CD4-positive, CD25-positive, alpha-beta regulatory T cell (primary cell): ENCODE results near the gene STYXL1. TPM values are rescaled to one million over a fixed set of nuclear protein-coding genes. Genes with fewer than 3 reads are reported as not detected.

Experiments used
- ATAC-seq, 2 donors: fragments of 150-1000 bp; cut with Tn5 transposase; one replicate each; pipeline ENCODE4 v1.10.0; 2021; ENCODE audit warnings: low read depth in 2 of 2, moderate number of reproducible peaks in 2 of 2, moderate library complexity in 1 of 2
- DNase-seq, 3 donors: peaks; one replicate each; pipeline versions ENCODE4 v3.0.0 to v3.0.0-alpha.2; 2012 to 2022; ENCODE audit warnings: mixed read lengths in 1 of 3
- H3K27ac ChIP-seq: one replicate; pipeline ENCODE4 v1.7.0; 2013; ENCODE audit warnings: mild to moderate bottlenecking, low read length; ENCODE audit not compliant: insufficient read depth, poor library complexity, severe bottlenecking
- H3K27me3 ChIP-seq: one replicate; pipeline ENCODE4 v1.7.0; 2013; ENCODE audit warnings: low read length; ENCODE audit not compliant: control insufficient read depth, insufficient read depth
- H3K36me3 ChIP-seq: one replicate; pipeline ENCODE4 v1.7.0; 2013; ENCODE audit warnings: mild to moderate bottlenecking, low read length, moderate library complexity; ENCODE audit not compliant: control insufficient read depth, insufficient read depth
- H3K4me1 ChIP-seq: 2 replicates; pipeline ENCODE4 v1.7.0; 2013; ENCODE audit warnings: mild to moderate bottlenecking, low read length; ENCODE audit not compliant: insufficient read depth, control insufficient read depth, poor library complexity, severe bottlenecking
- H3K4me3 ChIP-seq: one replicate; pipeline ENCODE4 v1.7.0; 2013; ENCODE audit warnings: low read depth, mild to moderate bottlenecking, low read length, moderate library complexity
- H3K9me3 ChIP-seq, 2 experiments: 1 replicate in 1 of 2; 2 replicates in 1 of 2; pipeline ENCODE4 v1.7.0; 2013; ENCODE audit warnings: low read length in 2 of 2, mild to moderate bottlenecking in 1 of 2, moderate library complexity in 1 of 2; ENCODE audit not compliant: control insufficient read depth in 2 of 2
- H3K27ac Mint-ChIP-seq, 3 donors: one replicate each; pipeline ENCODE4 v1.8.0; 2020 to 2022; ENCODE audit warnings: mild to moderate bottlenecking in 3 of 3, mixed read lengths in 3 of 3, moderate library complexity in 2 of 3
- H3K27me3 Mint-ChIP-seq: one replicate; pipeline ENCODE4 v1.8.0; 2022; ENCODE audit warnings: mild to moderate bottlenecking, mixed read lengths
- H3K36me3 Mint-ChIP-seq: one replicate; pipeline ENCODE4 v1.8.0; 2020; ENCODE audit warnings: mixed read lengths
- H3K4me1 Mint-ChIP-seq, 4 donors: one replicate each; pipeline ENCODE4 v1.8.0; 2020 to 2022; ENCODE audit warnings: mixed read lengths in 4 of 4, mild to moderate bottlenecking in 1 of 4
- H3K4me3 Mint-ChIP-seq, 4 donors: one replicate each; pipeline ENCODE4 v1.8.0; 2020 to 2022; ENCODE audit warnings: mild to moderate bottlenecking in 4 of 4, mixed read lengths in 4 of 4, moderate library complexity in 3 of 4
- H3K9me3 Mint-ChIP-seq, 7 donors: one replicate each; pipeline ENCODE4 v1.8.0; 2020 to 2022; ENCODE audit warnings: mixed read lengths in 7 of 7, mild to moderate bottlenecking in 3 of 7, moderate library complexity in 2 of 7
- polyA plus RNA-seq, 4 donors: library from polyadenylated mRNA; unstranded; fragments of 300-500 nt; fragmentation: Illumina TruSeq; gene quantifications; one replicate each; pipeline ENCODE4 v1.2.3, GENCODE V29; 2021
- total RNA-seq: library from RNA; stranded (reverse); gene quantifications from one replicate; pipeline ENCODE4 v1.2.3, GENCODE V29; 2022

The STYXL1 gene
- total and polyA plus RNA-seq, 5 donors from 2014 or later = 16.8 to 80.8 (median 62.0) TPM

DNA sequence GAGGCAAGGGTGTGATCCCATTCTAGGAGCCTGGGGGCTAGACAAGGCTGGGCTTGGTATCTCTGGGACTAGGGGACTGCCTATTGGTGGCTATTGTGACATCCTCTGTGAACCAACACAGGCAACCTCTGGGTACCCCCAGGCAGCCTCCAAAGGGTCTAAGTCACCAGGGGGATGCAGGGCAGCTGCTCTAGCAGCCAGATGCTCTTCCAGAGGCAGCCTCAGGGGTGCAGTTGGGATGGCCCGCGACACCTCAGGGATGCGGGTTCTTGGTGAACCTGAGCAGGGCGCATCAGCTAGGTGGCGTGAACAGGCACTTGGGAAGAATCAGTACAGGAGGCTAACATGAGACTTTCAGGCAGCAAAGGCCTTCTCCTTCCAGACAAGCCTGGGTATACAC, 51.8 kb downstream of the STYXL1 start:
- H3K27ac ChIP-seq = no peak overlapping the region
- H3K27me3 ChIP-seq = no peaks in the 10 kb centered on the region
- H3K4me3 ChIP-seq = no peak overlapping the region
- H3K4me3 Mint-ChIP-seq = peak overlapping the region; percentile 48 to 86 (median 72)
- H3K36me3 ChIP-seq = peaks cover 3% of the 10 kb centered on the region
- peaks cover 16 to 59% (median 27%) of the 10 kb centered on the region in 4 donors for H3K4me1 Mint-ChIP-seq
- peaks cover 26% of the 10 kb centered on the region for H3K4me1 ChIP-seq
- H3K9me3 ChIP-seq = no peaks in the 10 kb centered on the region
- H3K36me3 Mint-ChIP-seq = peaks cover 4% of the 10 kb centered on the region
- no peak for ATAC-seq
- no peak for DNase-seq
- H3K9me3 Mint-ChIP-seq = peaks cover 0 to 1% (median 0%) of the 10 kb centered on the region in 7 donors
- peak overlapping the region; percentile 8 to 60 (median 38) for H3K27ac Mint-ChIP-seq
- H3K27me3 Mint-ChIP-seq = no peaks in the 10 kb centered on the region

DNA sequence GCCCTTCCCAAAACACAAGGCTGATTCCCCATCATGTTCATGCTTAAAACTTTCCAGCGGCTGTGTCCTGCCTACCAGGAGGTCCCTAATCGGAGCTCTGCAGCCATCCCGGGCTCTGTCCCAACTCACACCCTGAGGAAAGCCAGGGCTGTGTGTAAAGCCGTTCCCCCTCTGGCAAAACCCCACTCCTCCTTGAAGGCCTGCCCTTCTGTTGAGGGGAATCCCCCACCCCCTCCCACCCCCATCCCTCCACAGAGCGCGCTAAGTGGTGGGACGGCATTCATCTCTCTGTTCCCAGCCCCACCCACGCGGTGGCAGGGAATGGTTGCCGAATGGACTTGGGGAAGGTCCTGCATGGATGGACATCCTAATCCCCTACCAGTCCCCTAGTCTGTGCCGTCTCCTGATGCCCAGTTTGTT, 52.7 kb downstream of the STYXL1 start:
- ATAC-seq = no peak
- Histone ChIP-seq H3K4me1 (peaks cover 26% of the 10 kb centered on the region), H3K36me3 (no peaks in the 10 kb centered on the region), H3K27me3 (no peaks in the 10 kb centered on the region), H3K27ac (no peak overlapping the region), H3K9me3 (no peaks in the 10 kb centered on the region), H3K4me3 (peak overlapping the region; percentile 70)
- no peak for DNase-seq
- no peaks in the 10 kb centered on the region for H3K27me3 Mint-ChIP-seq
- H3K4me3 Mint-ChIP-seq = peak overlapping the region; percentile 73 to 86 (median 79)
- H3K27ac Mint-ChIP-seq = peak overlapping the region in 2 of 3 donors; percentile 65 to 86
- H3K9me3 Mint-ChIP-seq = peaks cover 0 to 1% (median 0%) of the 10 kb centered on the region in 7 donors
- H3K4me1 Mint-ChIP-seq = peaks cover 16 to 66% (median 32%) of the 10 kb centered on the region in 4 donors
- H3K36me3 Mint-ChIP-seq = peaks cover 4% of the 10 kb centered on the region

DNA sequence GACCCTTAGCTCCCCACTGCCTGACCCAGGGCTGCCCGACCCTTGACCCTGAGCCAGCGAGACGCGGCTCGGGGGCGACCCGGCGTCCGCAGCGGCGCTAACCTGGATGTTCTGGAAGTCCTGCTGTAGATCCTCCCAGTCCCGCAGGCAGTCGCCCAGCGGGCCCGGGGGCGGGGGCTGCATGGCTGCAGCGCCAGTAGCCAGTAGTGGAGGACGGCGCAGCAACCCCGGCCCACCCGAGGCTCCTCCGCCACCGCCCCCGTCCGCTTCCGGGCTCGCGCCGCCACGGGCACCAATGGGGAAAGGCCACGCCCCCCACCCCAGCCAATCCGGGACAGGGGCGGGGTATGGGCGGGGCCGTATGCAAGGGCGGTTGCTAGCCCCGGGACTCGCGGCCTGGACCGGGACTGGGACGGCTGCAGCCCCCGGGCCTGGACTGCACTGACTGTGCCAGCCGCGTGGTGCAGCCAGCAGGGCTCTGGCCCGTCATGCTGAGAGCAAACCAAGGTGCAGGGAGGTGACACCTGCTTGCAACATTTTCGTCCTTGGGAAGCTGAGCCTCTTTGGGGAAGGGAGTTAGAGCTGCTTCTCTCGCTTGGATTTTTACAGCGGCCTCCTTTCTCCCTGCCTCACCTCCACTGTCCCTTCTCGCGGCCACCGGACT, 53.3 kb downstream of the STYXL1 start, which contains the start of gene TMEM120A:
TSS of gene TMEM120A (minus strand) at position 208 of the 664 bp plus-strand sequence. CDS start at position 183, 25 bp downstream.
- H3K9me3 ChIP-seq = no peaks in the 10 kb centered on the region
- H3K4me3 Mint-ChIP-seq = peak within 1 kb of the TSS; percentile 73 to 87 (median 86)
- peaks cover 7% of the 10 kb centered on the region for H3K36me3 Mint-ChIP-seq
- peak within 1 kb of the TSS; percentile 68 for H3K27ac ChIP-seq
- peak within 1 kb of the TSS; percentile 70 for H3K4me3 ChIP-seq
- H3K4me1 ChIP-seq = peaks cover 26% of the 10 kb centered on the region
- H3K36me3 ChIP-seq = no peaks in the 10 kb centered on the region
- peak within 1 kb of the TSS; percentile 83 to 86 (median 83) for H3K27ac Mint-ChIP-seq
- ATAC-seq (peak; percentile 98 to 99), DNase-seq (peak; percentile 92 to 95 (median 93))
- H3K4me1 Mint-ChIP-seq = peaks cover 16 to 71% (median 34%) of the 10 kb centered on the region in 4 donors
- H3K27me3 ChIP-seq = no peaks in the 10 kb centered on the region
- peaks cover 0 to 1% (median 0%) of the 10 kb centered on the region in 7 donors for H3K9me3 Mint-ChIP-seq
- peaks cover 4% of the 10 kb centered on the region for H3K27me3 Mint-ChIP-seq

DNA sequence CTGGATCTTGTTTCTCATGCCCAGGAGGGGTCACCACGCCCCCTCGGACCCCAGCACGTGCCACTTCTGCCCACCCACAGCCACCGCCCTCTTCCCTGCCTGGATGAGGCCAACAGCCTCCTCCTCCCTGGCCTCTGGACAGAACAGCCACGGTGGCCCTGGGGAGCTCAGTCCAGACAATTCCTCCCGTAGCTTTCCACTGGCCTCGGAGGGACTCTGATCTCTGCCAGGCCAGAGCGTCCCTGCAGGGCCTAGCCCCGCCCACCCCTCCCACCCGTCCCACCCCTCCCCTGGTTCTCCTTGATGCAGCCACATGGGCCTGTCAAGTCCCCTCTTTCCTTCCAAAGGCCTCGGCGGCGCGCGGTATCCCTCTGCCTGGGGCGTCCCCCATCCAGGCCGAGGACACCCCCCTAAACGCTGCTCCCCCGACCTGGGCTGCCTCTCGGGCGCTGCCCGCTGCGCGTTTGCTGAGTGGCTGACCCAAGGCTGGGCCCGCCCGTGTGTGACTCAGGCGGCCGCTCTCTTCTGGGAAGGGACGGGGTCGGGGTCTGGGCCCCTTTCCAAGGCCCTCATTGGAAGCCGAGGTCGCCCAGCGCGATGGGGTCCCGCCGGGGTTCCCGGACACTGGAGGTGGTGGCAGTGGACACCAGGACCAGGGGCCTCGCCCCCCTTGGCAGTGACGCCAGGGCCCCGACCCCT, 54.0 kb downstream of the STYXL1 start:
- Histone ChIP-seq H3K4me1 (peaks cover 26% of the 10 kb centered on the region), H3K27me3 (no peaks in the 10 kb centered on the region), H3K27ac (peak overlapping the region; percentile 68), H3K9me3 (no peaks in the 10 kb centered on the region), H3K36me3 (no peaks in the 10 kb centered on the region), H3K4me3 (no peak overlapping the region)
- Mint-ChIP-seq H3K36me3 (peaks cover 4% of the 10 kb centered on the region), H3K27ac (peak overlapping the region; percentile 20 to 83 (median 83)), H3K4me1 (peaks cover 16 to 70% (median 34%) of the 10 kb centered on the region in 4 donors), H3K9me3 (peaks cover 0 to 1% (median 0%) of the 10 kb centered on the region in 7 donors), H3K4me3 (peak overlapping the region; percentile 66 to 87 (median 82)), H3K27me3 (peaks cover 5% of the 10 kb centered on the region)
- ATAC-seq (no peak), DNase-seq (peak in 2 of 3 donors; percentile 20 to 32)

DNA sequence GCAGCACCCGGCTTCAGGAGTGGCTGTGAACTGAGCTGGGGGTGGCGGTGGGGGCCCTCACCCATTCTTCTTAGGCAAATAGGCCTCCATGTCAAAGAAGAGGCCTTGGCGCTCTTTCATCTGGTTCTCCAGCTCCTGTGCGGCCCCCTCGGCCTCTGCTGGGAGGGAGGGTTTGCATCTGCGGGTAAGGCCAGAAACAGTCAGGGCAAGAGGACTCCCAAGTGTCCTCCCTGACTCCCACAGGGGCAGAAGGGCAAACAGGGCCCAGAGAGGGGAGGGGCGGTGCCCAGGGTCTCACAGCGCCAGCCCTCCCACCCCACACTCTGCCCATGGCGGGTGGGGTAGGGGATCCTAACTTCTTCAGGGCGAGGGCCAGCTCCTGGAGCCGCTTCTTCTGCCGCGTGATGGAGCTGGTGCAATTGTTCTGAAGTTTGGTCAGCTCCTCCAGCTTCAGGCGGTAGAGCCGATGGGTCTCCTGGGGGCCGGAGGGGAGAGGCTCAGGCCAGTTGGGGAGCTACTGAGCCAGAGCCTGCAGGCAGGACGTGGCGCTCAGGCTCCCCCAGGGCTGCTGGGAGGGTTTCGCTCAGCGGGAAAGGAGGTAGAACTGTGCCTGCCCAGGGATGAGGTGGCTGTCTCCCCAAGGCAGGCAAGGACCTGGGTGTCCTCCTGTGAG, 55.6 kb downstream of the STYXL1 start:
- no peak overlapping the region for H3K4me3 ChIP-seq
- peaks cover 20% of the 10 kb centered on the region for H3K4me1 ChIP-seq
- H3K36me3 Mint-ChIP-seq = peaks cover 6% of the 10 kb centered on the region
- H3K27ac ChIP-seq = no peak overlapping the region
- H3K27me3 Mint-ChIP-seq = peaks cover 5% of the 10 kb centered on the region
- peaks cover 5 to 58% (median 22%) of the 10 kb centered on the region in 4 donors for H3K4me1 Mint-ChIP-seq
- no peak overlapping the region for H3K27ac Mint-ChIP-seq
- H3K9me3 Mint-ChIP-seq = no peaks in the 10 kb centered on the region
- H3K4me3 Mint-ChIP-seq = peak overlapping the region; percentile 38 to 87 (median 76)
- H3K36me3 ChIP-seq = peaks cover 8% of the 10 kb centered on the region
- no peak for ATAC-seq
- DNase-seq = no peak
- H3K9me3 ChIP-seq = no peaks in the 10 kb centered on the region
- H3K27me3 ChIP-seq = no peaks in the 10 kb centered on the region

DNA sequence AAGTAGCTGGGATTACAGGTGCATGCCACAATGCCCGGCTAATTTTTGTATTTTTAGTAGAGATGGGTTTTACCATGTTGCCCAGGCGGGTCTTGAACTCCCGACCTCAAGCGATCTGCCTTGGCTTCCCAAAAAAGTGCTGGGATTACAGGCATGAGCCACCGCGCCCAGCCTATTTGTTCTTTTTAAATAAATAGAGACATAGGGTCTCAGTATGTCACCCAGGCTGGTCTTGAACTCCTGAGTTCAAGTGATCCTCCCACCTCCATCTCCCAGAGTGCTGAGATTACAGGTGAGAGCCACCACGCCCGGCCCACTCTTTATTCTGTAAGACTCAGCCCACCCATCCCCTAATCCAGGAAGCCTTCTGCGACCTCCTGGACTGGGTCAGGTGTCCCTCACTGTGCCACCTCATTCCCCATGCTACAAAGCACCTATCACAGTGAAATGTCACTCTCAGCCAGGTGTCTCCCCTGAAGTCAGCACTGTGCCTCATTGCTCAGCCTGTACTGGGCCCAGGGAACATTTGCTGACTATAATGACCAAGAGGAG, 56.2 kb downstream of the STYXL1 start:
- ATAC-seq = no peak
- Mint-ChIP-seq H3K27ac (peak overlapping the region in 1 of 3 donors; percentile 26), H3K36me3 (peaks cover 10% of the 10 kb centered on the region), H3K4me1 (peaks cover 4 to 51% (median 17%) of the 10 kb centered on the region in 4 donors), H3K4me3 (peak overlapping the region in 3 of 4 donors; percentile 43 to 56 (median 52)), H3K27me3 (peaks cover 5% of the 10 kb centered on the region), H3K9me3 (no peaks in the 10 kb centered on the region)
- no peak for DNase-seq
- Histone ChIP-seq H3K36me3 (peaks cover 13% of the 10 kb centered on the region), H3K9me3 (no peaks in the 10 kb centered on the region), H3K4me1 (peaks cover 14% of the 10 kb centered on the region), H3K27ac (no peak overlapping the region), H3K27me3 (no peaks in the 10 kb centered on the region), H3K4me3 (no peak overlapping the region)
